OCI-LY1 (cell line): ENCODE results near the gene SORBS2.

Experiments
- EZH2 ChIP-seq: fragments of 200-600 bp; sonication (generic), shearing (Covaris generic); IDR thresholded peaks from 2 replicates; pipeline ENCODE4 v1.8.0; 2017; ENCODE audit warnings: borderline replicate concordance, mixed run types, mild to moderate bottlenecking, antibody characterized with exemption, low read length, moderate library complexity, mixed read lengths
- TF ChIP-seq, protein P1 (sequence below): fragments of 200-600 bp; sonication (generic), shearing (Covaris generic); IDR thresholded peaks from 2 replicates; pipeline ENCODE4 v1.5.1; 2017; ENCODE audit warnings: mild to moderate bottlenecking, antibody characterized with exemption, low read length, moderate library complexity, mixed read lengths

DNA sequence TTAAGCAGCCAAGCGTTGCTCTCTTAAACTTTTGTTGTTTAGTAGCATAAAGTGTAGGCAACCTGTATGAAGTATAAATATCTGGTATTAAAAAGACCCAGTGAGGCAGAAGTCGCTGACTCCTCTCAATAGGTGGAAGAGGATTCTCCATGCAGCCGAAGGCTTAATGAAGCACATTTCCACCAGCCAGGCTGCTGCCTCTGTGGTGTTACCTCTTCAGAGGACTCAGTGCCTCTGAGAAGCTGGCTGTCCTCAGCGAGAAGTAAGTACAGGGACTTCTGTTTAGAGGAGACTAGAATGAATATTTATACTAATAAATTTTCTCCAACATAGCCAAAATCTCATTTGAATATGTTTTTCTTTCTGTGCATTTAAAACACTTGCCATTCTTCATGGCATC lies 6.0 kb downstream of the SORBS2 start:
- TF ChIP-seq, protein P1, sequence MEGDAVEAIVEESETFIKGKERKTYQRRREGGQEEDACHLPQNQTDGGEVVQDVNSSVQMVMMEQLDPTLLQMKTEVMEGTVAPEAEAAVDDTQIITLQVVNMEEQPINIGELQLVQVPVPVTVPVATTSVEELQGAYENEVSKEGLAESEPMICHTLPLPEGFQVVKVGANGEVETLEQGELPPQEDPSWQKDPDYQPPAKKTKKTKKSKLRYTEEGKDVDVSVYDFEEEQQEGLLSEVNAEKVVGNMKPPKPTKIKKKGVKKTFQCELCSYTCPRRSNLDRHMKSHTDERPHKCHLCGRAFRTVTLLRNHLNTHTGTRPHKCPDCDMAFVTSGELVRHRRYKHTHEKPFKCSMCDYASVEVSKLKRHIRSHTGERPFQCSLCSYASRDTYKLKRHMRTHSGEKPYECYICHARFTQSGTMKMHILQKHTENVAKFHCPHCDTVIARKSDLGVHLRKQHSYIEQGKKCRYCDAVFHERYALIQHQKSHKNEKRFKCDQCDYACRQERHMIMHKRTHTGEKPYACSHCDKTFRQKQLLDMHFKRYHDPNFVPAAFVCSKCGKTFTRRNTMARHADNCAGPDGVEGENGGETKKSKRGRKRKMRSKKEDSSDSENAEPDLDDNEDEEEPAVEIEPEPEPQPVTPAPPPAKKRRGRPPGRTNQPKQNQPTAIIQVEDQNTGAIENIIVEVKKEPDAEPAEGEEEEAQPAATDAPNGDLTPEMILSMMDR = no peak
- TF ChIP-seq EZH2 = no peak
